Measurements from ENCODE around the gene MYOM3.

- TF ChIP-seq CTCF (CRISPR knock-in tag; IDR thresholded peaks at IDR 0.05) = no peak
- no peak for TF ChIP-seq ZBTB33 (CRISPR knock-in tag; IDR thresholded peaks at IDR 0.05)
- no peak for TF ChIP-seq YY1 (IDR thresholded peaks at IDR 0.05; ENCODE audit: insufficient read depth, insufficient replicate concordance, low read depth, low read length)
- TF ChIP-seq ZBTB37 (CRISPR knock-in tag; IDR thresholded peaks at IDR 0.05) = no peak
- TF ChIP-seq MAX (IDR thresholded peaks at IDR 0.05) = no peak
- no peak for TF ChIP-seq IKZF1 (IDR thresholded peaks at IDR 0.05)
- no peak for TF ChIP-seq KLF6 (CRISPR knock-in tag; IDR thresholded peaks at IDR 0.05)
Measured at GRCh38 chr1:24085007-24085406, 26.9 kb downstream of the MYOM3 start.

All from HepG2 (cell line).